Astrocyte (in vitro differentiated cells and primary cell): ENCODE measurements around the gene TMEM184A. TPM values are rescaled to one million over a fixed set of nuclear protein-coding genes. Genes with fewer than 3 reads are reported as not detected.

Experiments used
- DNase-seq: peaks from one replicate; pipeline ENCODE4 v3.0.0-alpha.2; 2010; ENCODE audit warnings: low read depth
- FAIRE-seq: peaks from 2 replicates; lab custom pipeline; 2011; peaks lifted over from hg19 to GRCh38; lab: Jason Lieb, UNC
- H2AFZ ChIP-seq: 2 replicates; pipeline ENCODE4 v1.6.0; 2012; ENCODE audit warnings: low read depth, low read length, inconsistent platforms
- H3K27ac ChIP-seq: 2 replicates; pipeline ENCODE4 v1.5.1; 2011; ENCODE audit warnings: low read depth, low read length, inconsistent platforms
- H3K27me3 ChIP-seq: 2 replicates; pipeline ENCODE4 v1.6.0; 2011; ENCODE audit warnings: low read length, inconsistent platforms; ENCODE audit not compliant: insufficient read depth
- H3K36me3 ChIP-seq: 2 replicates; pipeline ENCODE4 v1.5.1; 2011; ENCODE audit warnings: low read length, inconsistent platforms; ENCODE audit not compliant: insufficient read depth
- H3K4me1 ChIP-seq: 2 replicates; pipeline ENCODE4 v1.5.1; 2011; ENCODE audit warnings: low read length, inconsistent platforms; ENCODE audit not compliant: insufficient read depth
- H3K4me2 ChIP-seq: 2 replicates; pipeline ENCODE4 v1.6.0; 2012; ENCODE audit warnings: low read length, inconsistent platforms
- H3K4me3 ChIP-seq: 2 replicates; pipeline ENCODE4 v1.5.1; 2011; ENCODE audit warnings: low read depth, mild to moderate bottlenecking, low read length, inconsistent platforms; ENCODE audit not compliant: insufficient read depth
- H3K79me2 ChIP-seq: 2 replicates; pipeline ENCODE4 v1.6.0; 2012; ENCODE audit warnings: mild to moderate bottlenecking, low read length, inconsistent platforms; ENCODE audit not compliant: insufficient read depth
- H3K9ac ChIP-seq: 2 replicates; pipeline ENCODE4 v1.6.0; 2012; ENCODE audit warnings: mild to moderate bottlenecking, low read length, inconsistent platforms
- H3K9me3 ChIP-seq: 2 replicates; pipeline ENCODE4 v1.5.1; 2012; ENCODE audit warnings: low read depth, mild to moderate bottlenecking, low read length, inconsistent platforms; ENCODE audit not compliant: insufficient read depth
- H4K20me1 ChIP-seq: 2 replicates; pipeline ENCODE4 v1.6.0; 2012; ENCODE audit warnings: low read length, inconsistent platforms; ENCODE audit not compliant: insufficient read depth
- H3K27ac Mint-ChIP-seq: one replicate; pipeline ENCODE4 v1.8.0; 2021; ENCODE audit warnings: mild to moderate bottlenecking, mixed read lengths; ENCODE audit not compliant: unreplicated experiment
- H3K27me3 Mint-ChIP-seq: one replicate; pipeline ENCODE4 v1.8.0; 2021; ENCODE audit warnings: low read depth, mixed read lengths; ENCODE audit not compliant: unreplicated experiment
- H3K36me3 Mint-ChIP-seq: one replicate; pipeline ENCODE4 v1.8.0; 2021; ENCODE audit warnings: low read depth, mixed read lengths; ENCODE audit not compliant: unreplicated experiment
- H3K4me1 Mint-ChIP-seq: one replicate; pipeline ENCODE4 v1.8.0; 2021; ENCODE audit warnings: low read depth, mixed read lengths; ENCODE audit not compliant: unreplicated experiment
- H3K4me3 Mint-ChIP-seq: one replicate; pipeline ENCODE4 v1.8.0; 2021; ENCODE audit warnings: mild to moderate bottlenecking, moderate library complexity, mixed read lengths; ENCODE audit not compliant: unreplicated experiment
- H3K9me3 Mint-ChIP-seq: one replicate; pipeline ENCODE4 v1.8.0; 2021; ENCODE audit warnings: mild to moderate bottlenecking, mixed read lengths; ENCODE audit not compliant: unreplicated experiment
- CTCF ChIP-seq: IDR thresholded peaks from 2 replicates; pipeline ENCODE4 v1.5.1; 2011; ENCODE audit warnings: low read depth, mild to moderate bottlenecking, inconsistent platforms, low read length, moderate library complexity; ENCODE audit not compliant: insufficient read depth
- EZH2 ChIP-seq: IDR thresholded peaks from 2 replicates; pipeline ENCODE4 v1.6.1; 2012; ENCODE audit warnings: mild to moderate bottlenecking, low read length, inconsistent platforms; ENCODE audit not compliant: insufficient read depth
- total RNA-seq: library from RNA; stranded (reverse); gene quantifications from 2 replicates; pipeline ENCODE4 v1.2.1, GENCODE V29; 2021

TMEM184A gene
- total RNA-seq, 1 donor from 2014 or later = 2.1 TPM

GRCh38 chr7:1550846-1551155 lies 5.2 kb downstream of the TMEM184A start:
- H3K27ac Mint-ChIP-seq = no peak overlapping the region
- no peak for FAIRE-seq
- H3K9me3 Mint-ChIP-seq = no peaks in the 10 kb centered on the region
- Histone ChIP-seq H3K4me3 (no peak overlapping the region), H2AFZ (no peak overlapping the region), H3K9me3 (no peaks in the 10 kb centered on the region), H3K27me3 (no peaks in the 10 kb centered on the region), H3K9ac (no peak overlapping the region), H3K4me1 (peaks cover 10% of the 10 kb centered on the region), H4K20me1 (no peaks in the 10 kb centered on the region), H3K79me2 (no peaks in the 10 kb centered on the region), H3K36me3 (no peaks in the 10 kb centered on the region), H3K4me2 (no peak overlapping the region), H3K27ac (no peak overlapping the region)
- H3K4me1 Mint-ChIP-seq = peaks cover 3% of the 10 kb centered on the region
- H3K4me3 Mint-ChIP-seq = no peak overlapping the region
- H3K27me3 Mint-ChIP-seq = no peaks in the 10 kb centered on the region
- H3K36me3 Mint-ChIP-seq = peaks cover 2% of the 10 kb centered on the region
- DNase-seq = no peak
- no peak for TF ChIP-seq CTCF
- no peak for TF ChIP-seq EZH2

- H3K36me3 ChIP-seq = no peaks in the 10 kb centered on the region
- H3K36me3 Mint-ChIP-seq = peaks cover 2% of the 10 kb centered on the region
- H3K27ac Mint-ChIP-seq = no peak overlapping the region
- DNase-seq (no peak), FAIRE-seq (no peak)
- no peaks in the 10 kb centered on the region for H3K27me3 ChIP-seq
- no peak overlapping the region for H3K4me3 Mint-ChIP-seq
- H3K27ac ChIP-seq = no peak overlapping the region
- H3K4me1 ChIP-seq = peaks cover 4% of the 10 kb centered on the region
- H4K20me1 ChIP-seq = no peaks in the 10 kb centered on the region
- no peaks in the 10 kb centered on the region for H3K27me3 Mint-ChIP-seq
- H3K9ac ChIP-seq = no peak overlapping the region
- H3K79me2 ChIP-seq = no peaks in the 10 kb centered on the region
- TF ChIP-seq CTCF (no peak), EZH2 (no peak)
- H3K4me3 ChIP-seq = no peak overlapping the region
- H2AFZ ChIP-seq = no peak overlapping the region
- peaks cover 3% of the 10 kb centered on the region for H3K4me1 Mint-ChIP-seq
- no peaks in the 10 kb centered on the region for H3K9me3 Mint-ChIP-seq
- H3K4me2 ChIP-seq = no peak overlapping the region
- no peaks in the 10 kb centered on the region for H3K9me3 ChIP-seq
Measured at GRCh38 chr7:1550005-1550845, 5.8 kb downstream of the TMEM184A start.

- Mint-ChIP-seq H3K27ac (no peak overlapping the region), H3K36me3 (peaks cover 4% of the 10 kb centered on the region), H3K4me3 (no peak overlapping the region), H3K9me3 (no peaks in the 10 kb centered on the region), H3K27me3 (no peaks in the 10 kb centered on the region), H3K4me1 (no peaks in the 10 kb centered on the region)
- Histone ChIP-seq H3K4me3 (no peak overlapping the region), H3K27me3 (no peaks in the 10 kb centered on the region), H2AFZ (no peak overlapping the region), H3K4me2 (no peak overlapping the region), H3K9ac (no peak overlapping the region), H3K4me1 (no peaks in the 10 kb centered on the region), H3K36me3 (no peaks in the 10 kb centered on the region), H4K20me1 (no peaks in the 10 kb centered on the region), H3K27ac (no peak overlapping the region), H3K9me3 (no peaks in the 10 kb centered on the region), H3K79me2 (no peaks in the 10 kb centered on the region)
- DNase-seq (no peak), FAIRE-seq (no peak)
- TF ChIP-seq EZH2 = no peak
- no peak for TF ChIP-seq CTCF
Measured at GRCh38 chr7:1549357-1550004, 6.5 kb downstream of the TMEM184A start.
